Stimulated activated naive B cell treated with anti-CD40 and anti-IgM and Interleukin-4, amounts not matched to agents 10 μg/mL and 1 μg/mL and 100 μg/mL, for 72 hours (primary cell): ENCODE results near the gene MIEN1.
"Not testable (repeated sequence)": the region's sequence is repeated elsewhere in the genome, so short reads cannot be mapped to it uniquely, and the experiment has no call there.

Experiments used
- ATAC-seq, 2 donors: fragments of 150-1000 bp; cut with Tn5 transposase; replicated peaks; 2 replicates each; pipeline ENCODE4 v1.10.0; 2021; ENCODE audit warnings: moderate library complexity in 1 of 2
- DNase-seq: peaks from one replicate; pipeline ENCODE4 v3.0.0; 2021
- H3K27ac Mint-ChIP-seq: one replicate; pipeline ENCODE4 v1.8.0; 2022; ENCODE audit warnings: mild to moderate bottlenecking, mixed read lengths
- H3K27me3 Mint-ChIP-seq, 2 donors: one replicate each; pipeline ENCODE4 v1.8.0; 2022; ENCODE audit warnings: mixed read lengths in 2 of 2
- H3K36me3 Mint-ChIP-seq, 2 donors: one replicate each; pipeline ENCODE4 v1.8.0; 2022; ENCODE audit warnings: mixed read lengths in 2 of 2, mild to moderate bottlenecking in 1 of 2
- H3K4me1 Mint-ChIP-seq, 2 donors: one replicate each; pipeline ENCODE4 v1.8.0; 2022; ENCODE audit warnings: mixed read lengths in 2 of 2, mild to moderate bottlenecking in 1 of 2
- H3K4me3 Mint-ChIP-seq, 2 donors: one replicate each; pipeline ENCODE4 v1.8.0; 2022; ENCODE audit warnings: mild to moderate bottlenecking in 2 of 2, mixed read lengths in 2 of 2, moderate library complexity in 1 of 2
- H3K9me3 Mint-ChIP-seq, 2 donors: one replicate each; pipeline ENCODE4 v1.8.0; 2022; ENCODE audit warnings: mixed read lengths in 2 of 2, mild to moderate bottlenecking in 1 of 2

MIEN1 gene

GRCh38 chr17:39739885-39740356, 9.6 kb upstream of the MIEN1 start:
- H3K27ac Mint-ChIP-seq, result no peak overlapping the region

GRCh38 chr17:39738983-39739884, 8.9 kb upstream of the MIEN1 start:
- Mint-ChIP-seq H3K9me3 (no peaks in the 10 kb centered on the region), H3K36me3 (peaks cover 0 to 2% of the 10 kb centered on the region in 2 donors), H3K27me3 (peaks cover 51 to 52% of the 10 kb centered on the region in 2 donors), H3K27ac (no peak overlapping the region), H3K4me1 (peaks cover 27 to 39% of the 10 kb centered on the region in 2 donors), H3K4me3 (peak overlapping the region; percentile 78 to 92)
- no peak for DNase-seq
- ATAC-seq, result no peak

More at GRCh38 chr17:39739885-39740356, 9.6 kb upstream of the MIEN1 start:
- peaks cover 27 to 39% of the 10 kb centered on the region in 2 donors for H3K4me1 Mint-ChIP-seq
- H3K4me3 Mint-ChIP-seq, result peak overlapping the region; percentile 27 to 78
- DNase-seq (no peak), ATAC-seq (no peak)
- H3K27me3 Mint-ChIP-seq, result peaks cover 51 to 52% of the 10 kb centered on the region in 2 donors
- peaks cover 0 to 2% of the 10 kb centered on the region in 2 donors for H3K36me3 Mint-ChIP-seq
- no peaks in the 10 kb centered on the region for H3K9me3 Mint-ChIP-seq

GRCh38 chr17:39738568-39738901, 8.2 kb upstream of the MIEN1 start:
- peak; percentile 53 for DNase-seq
- peaks cover 27 to 39% of the 10 kb centered on the region in 2 donors for H3K4me1 Mint-ChIP-seq
- H3K9me3 Mint-ChIP-seq, result no peaks in the 10 kb centered on the region
- peak overlapping the region; percentile 92 for H3K27ac Mint-ChIP-seq
- ATAC-seq, result peak; percentile 89 to 91
- peaks cover 51 to 52% of the 10 kb centered on the region in 2 donors for H3K27me3 Mint-ChIP-seq
- H3K4me3 Mint-ChIP-seq, result peak overlapping the region; percentile 78 to 92
- peaks cover 0 to 2% of the 10 kb centered on the region in 2 donors for H3K36me3 Mint-ChIP-seq

- Mint-ChIP-seq H3K9me3 (no peaks in the 10 kb centered on the region), H3K4me1 (peaks cover 27 to 39% of the 10 kb centered on the region in 2 donors), H3K36me3 (peaks cover 0 to 2% of the 10 kb centered on the region in 2 donors), H3K4me3 (peak within 1 kb of the TSS; percentile 78 to 92), H3K27me3 (peaks cover 51 to 52% of the 10 kb centered on the region in 2 donors), H3K27ac (peak within 1 kb of the TSS; percentile 92)
- ATAC-seq (peak; percentile 43 to 49), DNase-seq (no peak)
Observed at GRCh38 chr17:39737760-39738567, 7.6 kb upstream of the MIEN1 start, which contains the start of gene GRB7. TSS of gene GRB7 (plus strand) at chr17:39737938. CDS start at chr17:39742302, 4,364 bp downstream.

GRCh38 chr17:39737206-39737759, 7.0 kb upstream of the MIEN1 start:
- Mint-ChIP-seq H3K36me3 (peaks cover 0 to 2% of the 10 kb centered on the region in 2 donors), H3K4me1 (peaks cover 27 to 39% of the 10 kb centered on the region in 2 donors), H3K4me3 (peak overlapping the region; percentile 76 to 78), H3K27ac (no peak overlapping the region), H3K9me3 (no peaks in the 10 kb centered on the region), H3K27me3 (peaks cover 46 to 52% of the 10 kb centered on the region in 2 donors)
- no peak for DNase-seq
- ATAC-seq, result no peak

GRCh38 chr17:39736319-39737165, 6.2 kb upstream of the MIEN1 start:
- ATAC-seq, result no peak
- no peaks in the 10 kb centered on the region for H3K9me3 Mint-ChIP-seq

GRCh38 chr17:39735882-39736281, 5.5 kb upstream of the MIEN1 start:
- H3K27ac Mint-ChIP-seq, result peak overlapping the region; percentile 33
- H3K36me3 Mint-ChIP-seq, result peaks cover 0 to 2% of the 10 kb centered on the region in 2 donors
- peaks cover 38 to 48% of the 10 kb centered on the region in 2 donors for H3K27me3 Mint-ChIP-seq
- no peak for ATAC-seq
- DNase-seq, result no peak
- peaks cover 26 to 38% of the 10 kb centered on the region in 2 donors for H3K4me1 Mint-ChIP-seq
- H3K9me3 Mint-ChIP-seq, result no peaks in the 10 kb centered on the region
- no peak overlapping the region for H3K4me3 Mint-ChIP-seq

More at GRCh38 chr17:39736319-39737165, 6.2 kb upstream of the MIEN1 start:
- H3K36me3 Mint-ChIP-seq, result peaks cover 0 to 2% of the 10 kb centered on the region in 2 donors
- no peak overlapping the region for H3K4me3 Mint-ChIP-seq
- peaks cover 44 to 52% of the 10 kb centered on the region in 2 donors for H3K27me3 Mint-ChIP-seq
- DNase-seq, result no peak
- H3K27ac Mint-ChIP-seq, result no peak overlapping the region
- H3K4me1 Mint-ChIP-seq, result peaks cover 27 to 39% of the 10 kb centered on the region in 2 donors

GRCh38 chr17:39732586-39732985, 2.3 kb upstream of the MIEN1 start:
- Mint-ChIP-seq H3K4me1 (peaks cover 20 to 31% of the 10 kb centered on the region in 2 donors), H3K36me3 (peaks cover 13 to 18% of the 10 kb centered on the region in 2 donors), H3K27me3 (peaks cover 14 to 16% of the 10 kb centered on the region in 2 donors), H3K9me3 (no peaks in the 10 kb centered on the region), H3K27ac (no peak overlapping the region), H3K4me3 (no peak overlapping the region)
- DNase-seq (no peak), ATAC-seq (no peak)

GRCh38 chr17:39729280-39729851, 966 bp downstream of the MIEN1 start:
- Mint-ChIP-seq H3K36me3 (peaks cover 35 to 41% of the 10 kb centered on the region in 2 donors), H3K27ac (peak overlapping the region; percentile 89), H3K9me3 (no peaks in the 10 kb centered on the region), H3K4me1 (peaks cover 26 to 46% of the 10 kb centered on the region in 2 donors), H3K4me3 (peak overlapping the region; percentile 87 to 94), H3K27me3 (no peaks in the 10 kb centered on the region)
- no peak for DNase-seq
- no peak for ATAC-seq

GRCh38 chr17:39727556-39727955, 2.8 kb downstream of the MIEN1 start:
- H3K4me3 Mint-ChIP-seq, result no peak overlapping the region
- H3K9me3 Mint-ChIP-seq, result no peaks in the 10 kb centered on the region
- ATAC-seq, result no peak
- peaks cover 29 to 46% of the 10 kb centered on the region in 2 donors for H3K4me1 Mint-ChIP-seq
- DNase-seq, result no peak
- H3K27me3 Mint-ChIP-seq, result no peaks in the 10 kb centered on the region
- H3K27ac Mint-ChIP-seq, result no peak overlapping the region
- H3K36me3 Mint-ChIP-seq, result peaks cover 44 to 45% of the 10 kb centered on the region in 2 donors

- ATAC-seq, result no peak
- H3K4me3 Mint-ChIP-seq, result no peak overlapping the region
- H3K36me3 Mint-ChIP-seq, result peaks cover 44 to 45% of the 10 kb centered on the region in 2 donors
- H3K27me3 Mint-ChIP-seq, result no peaks in the 10 kb centered on the region
- peak overlapping the region; percentile 52 for H3K27ac Mint-ChIP-seq
- H3K4me1 Mint-ChIP-seq, result peaks cover 29 to 46% of the 10 kb centered on the region in 2 donors
- DNase-seq, result no peak
- H3K9me3 Mint-ChIP-seq, result no peaks in the 10 kb centered on the region
Observed at GRCh38 chr17:39726617-39727016, 3.7 kb downstream of the MIEN1 start.

GRCh38 chr17:39725923-39726322, 4.4 kb downstream of the MIEN1 start:
- not testable (repeated sequence) for DNase-seq

GRCh38 chr17:39724731-39725130, 5.6 kb downstream of the MIEN1 start:
- Mint-ChIP-seq H3K4me3 (no peak overlapping the region), H3K27ac (no peak overlapping the region), H3K36me3 (peaks cover 41% of the 10 kb centered on the region in 2 donors), H3K27me3 (no peaks in the 10 kb centered on the region), H3K4me1 (peaks cover 29 to 47% of the 10 kb centered on the region in 2 donors), H3K9me3 (no peaks in the 10 kb centered on the region)
- no peak for DNase-seq
- ATAC-seq, result no peak

More at GRCh38 chr17:39725923-39726322, 4.4 kb downstream of the MIEN1 start:
- ATAC-seq, H3K4me3 Mint-ChIP-seq, H3K9me3 Mint-ChIP-seq, H3K27ac Mint-ChIP-seq, H3K27me3 Mint-ChIP-seq: not testable (repeated sequence)
- Mint-ChIP-seq H3K36me3 (peaks cover 44 to 45% of the 10 kb centered on the region in 2 donors), H3K4me1 (peaks cover 27 to 46% of the 10 kb centered on the region in 2 donors)
